ENCODE results near the gene SERPINE1.
A peak's percentile ranks its signal among the peaks of the same experiment; 100 is the strongest.
"Not testable (repeated sequence)": the region's sequence is repeated elsewhere in the genome, so short reads cannot be mapped to it uniquely, and the experiment has no call there.

The SERPINE1 gene

GRCh38 chr7:101126651-101127459, at the start of gene SERPINE1:
TSS of gene SERPINE1 (plus strand) at chr7:101127104. CDS start at chr7:101128394, 1,290 bp downstream.
- DNase-seq = peak; percentile 61 to 70

DNA sequence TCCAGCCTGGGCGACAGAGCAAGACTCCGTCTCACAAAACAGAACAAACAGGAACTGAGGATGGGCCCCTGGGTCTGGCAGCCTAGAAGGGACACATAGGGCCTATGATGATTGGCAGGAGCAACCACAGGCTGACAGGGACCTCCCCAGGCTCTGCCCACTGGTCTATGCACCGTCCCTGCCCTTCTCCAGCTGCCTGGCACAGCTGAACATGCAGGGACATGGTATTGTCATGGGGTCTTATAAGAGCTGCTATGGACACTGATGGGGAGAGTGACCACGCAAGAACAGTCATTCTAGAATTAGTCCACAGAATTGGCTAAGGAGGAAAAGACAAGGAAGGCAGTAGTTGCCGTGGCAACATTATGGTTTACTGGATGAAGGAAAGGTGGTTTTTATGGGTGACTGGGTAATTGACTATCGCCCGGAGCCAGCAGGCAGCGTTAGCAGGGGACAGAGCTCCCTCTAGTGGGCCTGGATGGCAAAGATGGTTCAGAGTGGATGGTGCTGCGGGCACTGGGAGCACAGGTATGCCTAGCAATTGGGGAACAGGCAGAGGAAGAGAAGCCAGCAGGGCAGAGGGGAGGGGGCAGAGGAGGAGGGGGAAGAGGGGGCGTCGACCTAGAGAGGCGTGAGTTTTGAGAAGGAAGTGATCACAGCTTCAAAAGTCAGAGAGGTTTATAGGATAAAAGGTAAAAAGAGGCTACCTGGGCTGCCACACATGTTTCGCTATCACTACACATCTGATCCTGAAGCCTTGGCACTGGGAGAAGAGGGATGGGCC, 49.4 kb upstream of the SERPINE1 start:
- DNase-seq = peak; percentile 84 to 85

DNA sequence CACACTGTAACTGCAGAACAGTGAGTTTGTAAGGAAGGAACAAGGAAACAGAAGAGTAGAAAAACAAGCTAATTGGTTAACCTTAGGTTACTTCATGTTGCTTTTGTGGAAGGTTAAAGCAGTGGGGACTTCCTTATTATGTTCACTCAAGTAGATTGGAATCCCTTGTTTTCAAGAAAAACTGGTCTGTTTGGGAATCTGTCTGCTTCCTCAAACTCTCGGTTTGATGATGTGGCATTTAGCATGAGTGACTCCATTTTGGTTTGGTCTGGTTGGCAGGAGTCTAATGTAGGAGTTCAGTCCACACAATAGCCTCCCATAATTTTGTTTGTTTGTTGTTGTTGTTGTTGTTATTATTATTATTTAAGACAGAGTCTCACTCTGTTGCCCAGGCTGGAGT, 45.5 kb upstream of the SERPINE1 start:
- no peak for DNase-seq

- no peak for DNase-seq
Measured at GRCh38 chr7:101084865-101085161, 42.1 kb upstream of the SERPINE1 start.

DNA sequence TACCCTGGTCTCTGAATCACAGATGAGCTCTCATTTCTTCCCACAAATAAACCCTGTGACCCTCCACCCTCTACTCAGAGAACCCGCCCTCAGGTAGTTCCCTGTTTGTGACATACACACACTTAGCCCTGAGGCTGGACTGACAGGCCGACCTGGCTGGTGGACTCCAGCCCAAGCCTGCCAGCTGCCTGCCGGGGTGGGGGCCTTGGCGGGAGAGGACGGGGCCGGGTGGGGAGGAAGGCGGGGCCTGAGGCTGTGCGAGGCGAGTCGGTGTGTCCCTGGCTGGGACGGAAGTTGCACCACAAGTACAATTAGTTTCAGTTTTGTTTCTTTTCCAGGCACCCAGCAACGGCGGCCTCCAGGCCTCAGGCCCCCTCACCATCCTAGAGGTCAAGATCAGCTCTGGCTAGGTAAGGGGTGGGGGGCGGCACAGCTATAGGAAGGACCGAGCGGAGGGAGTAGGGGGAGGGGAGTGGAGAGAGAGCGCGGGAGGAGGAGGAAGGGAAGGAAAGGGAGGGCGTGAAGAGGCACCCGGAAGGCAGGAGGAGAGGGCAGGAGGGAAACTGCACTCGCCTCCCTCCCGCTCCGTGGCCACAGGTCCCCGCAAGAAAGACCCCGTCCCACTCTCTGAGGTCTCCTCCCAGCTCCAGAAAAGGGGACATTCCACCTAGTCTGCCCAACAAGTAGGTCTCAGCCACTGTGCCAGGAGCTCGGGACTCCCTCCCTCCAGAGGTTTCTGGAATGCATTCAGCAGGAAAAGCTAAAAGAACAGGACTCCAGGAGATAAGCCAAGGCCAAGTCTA, 41.5 kb upstream of the SERPINE1 start, which contains the start of gene TRIM56:
Gene TRIM56 (plus strand): TSS at position 320 of the 803 bp plus-strand sequence. CDS start 1,832 bp downstream, outside the sequence.
- DNase-seq = peak; percentile 76 to 79

- no peak for DNase-seq
Measured at GRCh38 chr7:101087334-101088068, 39.4 kb upstream of the SERPINE1 start.

DNA sequence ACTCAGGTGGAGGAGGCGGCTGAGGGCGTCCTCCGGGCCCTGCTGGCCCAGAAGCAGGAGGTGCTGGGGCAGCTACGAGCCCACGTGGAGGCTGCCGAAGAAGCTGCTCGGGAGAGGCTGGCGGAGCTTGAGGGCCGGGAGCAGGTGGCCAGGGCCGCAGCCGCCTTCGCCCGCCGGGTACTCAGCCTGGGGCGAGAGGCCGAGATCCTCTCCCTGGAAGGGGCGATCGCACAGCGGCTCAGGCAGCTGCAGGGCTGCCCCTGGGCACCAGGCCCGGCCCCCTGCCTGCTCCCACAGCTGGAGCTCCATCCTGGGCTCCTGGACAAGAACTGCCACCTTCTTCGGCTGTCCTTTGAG, 38.9 kb upstream of the SERPINE1 start:
- DNase-seq = no peak

- no peak for DNase-seq
Measured at GRCh38 chr7:101088858-101089529, 37.9 kb upstream of the SERPINE1 start.

GRCh38 chr7:101089876-101090275, 37.0 kb upstream of the SERPINE1 start:
- DNase-seq = no peak

- not testable (repeated sequence) for DNase-seq
Measured at GRCh38 chr7:101092266-101092905, 34.5 kb upstream of the SERPINE1 start.

DNA sequence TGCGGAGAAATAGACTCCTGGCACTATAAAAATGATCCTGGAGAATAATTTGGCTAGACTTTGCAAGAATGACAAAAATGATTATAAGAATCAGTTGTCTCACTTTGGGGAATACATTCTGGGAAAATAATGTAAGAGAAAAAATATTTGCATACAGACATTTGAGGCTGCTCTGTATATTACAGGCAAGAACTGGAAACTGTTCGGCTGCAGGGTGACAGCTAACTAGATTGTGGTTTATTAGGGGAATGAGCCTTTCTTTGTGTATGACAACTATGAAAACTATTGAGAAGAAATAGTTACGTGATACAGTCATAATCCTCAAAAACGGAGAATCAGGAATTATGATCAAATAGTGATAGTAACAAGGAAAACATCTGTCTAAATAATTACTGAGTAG, 33.0 kb upstream of the SERPINE1 start:
- DNase-seq = no peak

- no peak for DNase-seq
Measured at GRCh38 chr7:101094376-101094775, 32.5 kb upstream of the SERPINE1 start.

DNA sequence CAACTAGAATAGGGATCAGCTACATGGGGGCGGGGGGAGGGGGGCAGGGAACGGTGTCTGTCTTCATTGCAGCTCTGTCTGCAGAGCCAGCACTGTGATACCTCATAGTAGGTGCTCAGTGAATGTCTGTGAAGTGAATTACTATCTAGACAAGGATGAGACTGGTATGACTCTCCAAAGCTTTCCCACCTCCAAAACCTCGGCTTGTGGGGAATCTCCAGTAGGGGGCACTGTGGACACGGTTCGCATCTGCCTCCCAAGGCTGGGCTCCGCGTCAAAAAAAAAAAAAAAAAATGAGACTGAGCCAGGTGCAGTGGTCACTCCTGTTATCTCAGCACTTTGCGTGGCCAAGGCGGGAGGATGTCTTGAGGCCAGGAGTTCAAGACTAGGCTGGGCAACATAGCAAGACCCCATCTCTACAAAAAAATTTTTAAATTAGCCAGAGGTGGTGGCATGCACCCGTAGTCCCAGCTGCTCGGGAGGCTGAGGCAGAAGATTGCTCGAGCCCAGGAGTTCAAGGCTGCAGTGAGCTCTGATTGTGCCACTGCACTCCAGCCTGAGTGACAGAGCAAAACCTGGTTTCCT, 32.0 kb upstream of the SERPINE1 start:
- DNase-seq = no peak

- DNase-seq = no peak
Measured at GRCh38 chr7:101096331-101096956, 30.5 kb upstream of the SERPINE1 start.

DNA sequence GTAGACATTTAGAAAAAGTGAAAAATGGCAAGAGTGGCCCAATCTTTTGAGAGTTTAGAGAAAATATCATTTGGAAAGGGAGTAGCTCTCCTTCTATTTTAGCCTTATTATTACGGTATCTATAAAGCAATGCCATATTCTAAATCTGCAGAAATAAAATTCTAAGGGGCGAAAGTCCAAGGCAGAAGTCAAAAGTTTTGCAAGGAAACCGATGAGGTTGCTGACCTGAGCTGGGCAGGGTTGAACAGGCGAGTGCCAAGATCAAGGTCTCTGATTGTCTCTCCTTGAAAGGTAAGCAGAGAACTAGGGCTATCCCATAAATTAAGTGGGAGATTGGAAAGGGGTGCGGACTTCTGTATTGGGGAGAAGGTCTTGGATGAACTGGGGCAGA, 30.0 kb upstream of the SERPINE1 start:
- no peak for DNase-seq

GRCh38 chr7:101097561-101097960, 29.3 kb upstream of the SERPINE1 start:
- DNase-seq = no peak

DNA sequence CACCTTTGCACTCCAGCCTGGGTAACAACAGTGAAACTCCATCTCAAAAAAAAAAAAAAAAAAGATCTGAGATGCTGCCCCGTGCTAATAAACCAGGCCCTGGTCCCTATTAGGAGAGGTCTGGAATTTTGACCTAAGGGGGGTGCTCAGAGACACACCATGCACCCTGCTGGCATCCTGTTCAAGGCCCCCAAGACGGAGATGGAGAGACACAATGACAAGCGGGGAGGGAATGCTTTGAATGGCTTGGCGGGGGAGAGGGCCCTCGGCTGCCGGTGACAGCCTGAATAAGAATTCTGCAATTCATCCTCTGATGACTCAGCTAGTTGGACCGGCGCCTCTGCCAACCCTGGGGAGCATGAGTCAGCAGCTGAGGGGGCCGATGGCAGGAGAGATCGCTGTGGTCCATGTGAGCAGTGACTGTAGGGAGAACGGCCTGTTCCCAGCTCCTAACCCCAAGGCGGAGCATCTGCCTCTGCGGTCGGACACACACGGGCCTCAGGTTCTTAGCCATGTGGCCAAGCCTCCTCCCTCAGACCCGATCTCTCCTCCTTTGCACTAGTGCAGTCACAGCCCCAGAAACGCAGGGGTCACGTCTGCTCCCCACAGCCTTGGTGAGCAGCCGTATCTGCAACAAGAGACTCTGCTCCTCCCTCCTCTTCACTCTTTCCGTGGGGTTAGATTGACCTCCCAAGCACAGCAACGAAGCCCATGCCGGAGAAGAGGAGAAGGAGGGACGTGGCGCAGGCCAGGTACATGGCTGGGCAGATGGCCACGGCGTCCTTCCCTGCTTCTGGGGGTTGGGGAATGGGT, 26.7 kb upstream of the SERPINE1 start:
- DNase-seq = peak in 1 of 2 donors; percentile 63

GRCh38 chr7:101100858-101101847, 25.8 kb upstream of the SERPINE1 start:
- DNase-seq = no peak

Data from CD4-positive, alpha-beta T cell treated with Interleukin-4 for 1 hour (primary cell).